ENCODE results near the gene CAPN2.

The CAPN2 gene

GRCh38 chr1:223714421-223714724, 2.0 kb downstream of the CAPN2 start:
- ATAC-seq: no peak
- TF ChIP-seq TOX (CRISPR knock-in tag; IDR thresholded peaks at IDR 0.05; ENCODE audit: borderline replicate concordance): no peak

GRCh38 chr1:223714849-223715603, 2.7 kb downstream of the CAPN2 start:
- TF ChIP-seq ZFP3 (CRISPR knock-in tag; IDR thresholded peaks at IDR 0.05): no peak
- TF ChIP-seq, protein P1, sequence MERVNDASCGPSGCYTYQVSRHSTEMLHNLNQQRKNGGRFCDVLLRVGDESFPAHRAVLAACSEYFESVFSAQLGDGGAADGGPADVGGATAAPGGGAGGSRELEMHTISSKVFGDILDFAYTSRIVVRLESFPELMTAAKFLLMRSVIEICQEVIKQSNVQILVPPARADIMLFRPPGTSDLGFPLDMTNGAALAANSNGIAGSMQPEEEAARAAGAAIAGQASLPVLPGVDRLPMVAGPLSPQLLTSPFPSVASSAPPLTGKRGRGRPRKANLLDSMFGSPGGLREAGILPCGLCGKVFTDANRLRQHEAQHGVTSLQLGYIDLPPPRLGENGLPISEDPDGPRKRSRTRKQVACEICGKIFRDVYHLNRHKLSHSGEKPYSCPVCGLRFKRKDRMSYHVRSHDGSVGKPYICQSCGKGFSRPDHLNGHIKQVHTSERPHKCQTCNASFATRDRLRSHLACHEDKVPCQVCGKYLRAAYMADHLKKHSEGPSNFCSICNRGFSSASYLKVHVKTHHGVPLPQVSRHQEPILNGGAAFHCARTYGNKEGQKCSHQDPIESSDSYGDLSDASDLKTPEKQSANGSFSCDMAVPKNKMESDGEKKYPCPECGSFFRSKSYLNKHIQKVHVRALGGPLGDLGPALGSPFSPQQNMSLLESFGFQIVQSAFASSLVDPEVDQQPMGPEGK (CRISPR knock-in tag; IDR thresholded peaks at IDR 0.05; ENCODE audit: borderline replicate concordance): no peak
- TF ChIP-seq ZNF8 (CRISPR knock-in tag; IDR thresholded peaks at IDR 0.05): no peak
- no peak for TF ChIP-seq CSRNP3 (CRISPR knock-in tag; IDR thresholded peaks at IDR 0.05)
- no peak for TF ChIP-seq CSDC2 (CRISPR knock-in tag; IDR thresholded peaks at IDR 0.05)
- no peak for TF ChIP-seq ZNF70 (CRISPR knock-in tag; IDR thresholded peaks at IDR 0.05)
- TF ChIP-seq TOX (CRISPR knock-in tag; IDR thresholded peaks at IDR 0.05; ENCODE audit: borderline replicate concordance): no peak
- TF ChIP-seq BACH2 (CRISPR knock-in tag; IDR thresholded peaks at IDR 0.05; ENCODE audit: borderline replicate concordance): no peak
- ATAC-seq: peak; percentile 21

DNA sequence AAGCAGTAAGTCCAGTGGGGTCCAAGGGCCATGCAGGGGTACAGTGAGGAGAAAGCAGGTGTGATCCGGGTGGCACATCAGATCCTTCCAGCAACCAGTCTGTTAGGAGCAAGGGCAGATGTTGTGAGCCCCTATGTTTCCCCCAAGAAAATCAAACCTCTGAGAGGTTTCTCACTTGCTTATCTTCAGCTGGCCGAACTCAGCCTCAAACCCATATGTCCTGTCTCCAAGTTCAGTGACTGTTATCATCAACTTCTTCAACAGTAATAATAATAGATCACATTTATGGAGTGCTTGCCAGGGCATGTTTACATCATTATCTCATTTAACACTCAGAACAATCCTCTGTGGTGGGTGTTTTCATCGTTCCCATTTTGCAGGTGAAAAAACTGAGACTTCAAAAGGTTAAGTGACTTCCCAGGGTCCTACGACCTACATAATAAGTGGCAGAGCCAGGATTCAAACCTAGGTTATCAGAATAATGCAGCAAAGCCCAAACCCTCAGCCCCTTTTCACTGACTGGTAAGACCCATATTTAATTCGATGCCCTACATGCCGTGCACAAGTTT, 3.3 kb downstream of the CAPN2 start:
- TF ChIP-seq TCF4 (CRISPR knock-in tag; IDR thresholded peaks at IDR 0.05; ENCODE audit: borderline replicate concordance): no peak
- TF ChIP-seq ISL1 (CRISPR knock-in tag; IDR thresholded peaks at IDR 0.05): no peak
- TF ChIP-seq ZC3H10 (CRISPR knock-in tag; IDR thresholded peaks at IDR 0.05): no peak

DNA sequence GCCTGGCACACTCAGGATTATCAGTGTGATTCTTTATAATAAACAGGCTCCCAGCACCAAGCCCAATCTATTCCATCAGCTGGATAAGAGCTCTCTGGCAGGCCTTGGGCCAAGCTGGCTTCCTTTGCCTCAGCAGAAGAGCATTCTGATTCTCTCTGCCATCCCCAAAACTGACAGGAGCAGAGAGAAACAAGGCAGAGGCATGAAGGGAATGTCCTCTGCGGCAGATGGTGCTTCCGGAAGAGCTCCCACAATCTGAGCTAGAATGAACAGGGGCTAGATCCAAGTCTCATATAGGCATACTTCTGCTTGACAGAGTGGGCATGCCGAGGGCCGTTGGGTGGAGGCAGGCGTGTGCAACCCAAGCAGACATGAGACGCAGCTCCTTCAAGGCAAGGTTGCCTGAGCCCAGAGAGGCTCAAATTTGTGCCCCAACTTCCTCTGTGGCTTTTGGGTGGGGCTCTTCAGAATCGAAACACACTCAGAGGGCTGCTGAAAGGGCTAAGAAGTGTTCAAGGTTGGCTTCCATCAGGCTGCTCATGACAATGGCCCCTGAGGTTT, 4.0 kb downstream of the CAPN2 start:
- peak; percentile 65 for ATAC-seq

More for the DNA sequence above, 3.3 kb downstream of the CAPN2 start:
- no peak for ATAC-seq

More for the DNA sequence above, 4.0 kb downstream of the CAPN2 start:
- TF ChIP-seq ZFP3 (CRISPR knock-in tag; IDR thresholded peaks at IDR 0.05): peak; percentile 94
- TF ChIP-seq PPARA (CRISPR knock-in tag; IDR thresholded peaks at IDR 0.05; ENCODE audit: borderline replicate concordance): no peak
- no peak for TF ChIP-seq ZNF8 (CRISPR knock-in tag; IDR thresholded peaks at IDR 0.05)
- TF ChIP-seq ZC3H10 (CRISPR knock-in tag; IDR thresholded peaks at IDR 0.05): 0 out of 2 replicates have a peak, but pooled peaks have one; percentile 3
- TF ChIP-seq CREB5 (CRISPR knock-in tag; IDR thresholded peaks at IDR 0.05; ENCODE audit: low read depth): no peak
- no peak for TF ChIP-seq RARB (CRISPR knock-in tag; IDR thresholded peaks at IDR 0.05)
- TF ChIP-seq ZNF70 (CRISPR knock-in tag; IDR thresholded peaks at IDR 0.05): no peak
- TF ChIP-seq TSHZ2 (CRISPR knock-in tag; IDR thresholded peaks at IDR 0.05): no peak
- no peak for TF ChIP-seq ARNTL (CRISPR knock-in tag; IDR thresholded peaks at IDR 0.05; ENCODE audit: borderline replicate concordance, low read depth)
- TF ChIP-seq CSRNP3 (CRISPR knock-in tag; IDR thresholded peaks at IDR 0.05): no peak
- no peak for TF ChIP-seq SNAI2 (CRISPR knock-in tag; IDR thresholded peaks at IDR 0.05)
- no peak for TF ChIP-seq CSDC2 (CRISPR knock-in tag; IDR thresholded peaks at IDR 0.05)

Data from SK-N-SH treated with all-trans-retinoic acid at 6 μM for 48 hours (cell line).